HepG2 (cell line): ENCODE measurements around the gene LYSMD2. TPM values are rescaled to one million over a fixed set of nuclear protein-coding genes. Genes with fewer than 3 reads are reported as not detected.

Experiments
- ATAC-seq: fragments of 200-7000 bp; cut with Tn5 transposase; 3 replicates; pipeline ENCODE4 v1.9.1; 2020; ENCODE audit warnings: mild to moderate bottlenecking, moderate library complexity
- BruUV-seq: library from RNA; stranded (reverse); fragments of 400-500 nt; replicated peaks from 2 replicates; lab custom pipeline; 2021; lab: Mats Ljungman, UMichigan
- CTCF ChIA-PET: fragments of 300-600 bp; formaldehyde crosslinking; extraction: SDS; loops from one replicate; lab custom pipeline; 2021; ENCODE audit warnings: low total read pairs, inconsistent platforms, low intra/inter-chr PET ratio; lab: Yijun Ruan, JAX
- POLR2A ChIA-PET: fragments of 350-600 bp; sonication (Branson Sonifier 250); formaldehyde crosslinking; loops from one replicate; lab custom pipeline; 2020; ENCODE audit warnings: antibody characterized with exemption, inconsistent platforms; lab: Yijun Ruan, JAX
- DNase-seq: peaks from one replicate; pipeline ENCODE4 v3.0.0-alpha.2; 2015; ENCODE audit warnings: low spot score
- FAIRE-seq: peaks from 3 replicates; lab custom pipeline; 2011; peaks lifted over from hg19 to GRCh38; lab: Jason Lieb, UNC
- H2AFZ ChIP-seq: one replicate; pipeline ENCODE4 v1.6.1; 2011; ENCODE audit warnings: low read length, inconsistent platforms
- H3K27ac ChIP-seq: fragments of 300-600 bp; 3 replicates; pipeline ENCODE4 v1.8.0; 2011; ENCODE audit warnings: mixed run types, mild to moderate bottlenecking, mixed read lengths, low read length, inconsistent platforms; ENCODE audit not compliant: insufficient read depth; ENCODE audit errors: extremely low read length
- H3K27me3 ChIP-seq, 2 experiments: fragments of 200-600 bp in 1 of 2; 2 replicates in 1 of 2; 3 replicates in 1 of 2; pipeline versions ENCODE4 v1.6.0 to v1.8.0; 2011; ENCODE audit warnings: low read length in 2 of 2, mild to moderate bottlenecking in 2 of 2, moderate library complexity in 2 of 2, inconsistent platforms in 1 of 2; ENCODE audit not compliant: insufficient read depth in 2 of 2, control insufficient read depth in 1 of 2
- H3K36me3 ChIP-seq, 2 experiments: fragments of 200-600 bp in 1 of 2; replicated peaks in 1 of 2; 2 replicates in 1 of 2; 3 replicates in 1 of 2; pipeline versions ENCODE4 v1.5.1 to v1.8.0; 2011; ENCODE audit warnings: low read length in 2 of 2, inconsistent platforms in 1 of 2; ENCODE audit not compliant: insufficient read depth in 2 of 2, control insufficient read depth in 1 of 2
- H3K4me1 ChIP-seq: 2 replicates; pipeline ENCODE4 v1.5.1; 2012; ENCODE audit warnings: low read length, inconsistent platforms; ENCODE audit not compliant: insufficient read depth
- H3K4me2 ChIP-seq: 2 replicates; pipeline ENCODE4 v1.6.0; 2011; ENCODE audit warnings: low read depth, low read length, inconsistent platforms
- H3K4me3 ChIP-seq, 3 experiments: fragments of 200-600 bp in 1 of 3; sonication (generic), shearing (Covaris generic) in 1 of 3; replicated peaks in 1 of 3; 2 replicates each; pipeline ENCODE4 v1.5.1; 2011 to 2016; ENCODE audit warnings: low read length in 3 of 3, inconsistent platforms in 2 of 3, low read depth in 2 of 3, mild to moderate bottlenecking in 2 of 3, control low read depth in 1 of 3, mixed read lengths in 1 of 3; ENCODE audit not compliant: insufficient read depth in 1 of 3
- H3K79me2 ChIP-seq: one replicate; pipeline ENCODE4 v1.6.1; 2011; ENCODE audit warnings: low read length, inconsistent platforms; ENCODE audit not compliant: insufficient read depth
- H3K9ac ChIP-seq: 2 replicates; pipeline ENCODE4 v1.6.0; 2011; ENCODE audit warnings: mild to moderate bottlenecking, low read depth, low read length, inconsistent platforms; ENCODE audit not compliant: insufficient read depth
- H3K9me3 ChIP-seq: 2 replicates; pipeline ENCODE4 v1.5.1; 2012; ENCODE audit warnings: mild to moderate bottlenecking, low read length
- H4K20me1 ChIP-seq: 2 replicates; pipeline ENCODE4 v1.6.0; 2011; ENCODE audit warnings: inconsistent platforms, mild to moderate bottlenecking, low read length, moderate library complexity; ENCODE audit not compliant: insufficient read depth
- AGO1 ChIP-seq: fragments of 200-400 bp; formaldehyde crosslinking; IDR thresholded peaks from 2 replicates; pipeline ENCODE4 v1.6.1; 2017; ENCODE audit warnings: mild to moderate bottlenecking, low read depth, low read length, moderate library complexity; ENCODE audit not compliant: poor library complexity, severe bottlenecking
- AHR ChIP-seq: IDR thresholded peaks from 2 replicates; pipeline ENCODE4 v1.6.1; 2018; ENCODE audit warnings: missing genetic modification reagents, missing compliant biosample characterization
- GZF1 ChIP-seq: sonication (generic); formaldehyde crosslinking; IDR thresholded peaks from 2 replicates; pipeline ENCODE4 v1.5.1; 2020; ENCODE audit warnings: mild to moderate bottlenecking, missing genetic modification reagents
- MTA3 ChIP-seq: sonication (generic); formaldehyde crosslinking; IDR thresholded peaks from 2 replicates; pipeline ENCODE4 v1.4.0; 2020; ENCODE audit warnings: missing genetic modification reagents
- PCBP1 ChIP-seq: fragments of 200-400 bp; formaldehyde crosslinking; IDR thresholded peaks from 2 replicates; pipeline ENCODE4 v1.6.1; 2017; ENCODE audit warnings: mild to moderate bottlenecking, low read depth, low read length, borderline replicate concordance
- XRCC5 ChIP-seq: fragments of 200-400 bp; formaldehyde crosslinking; optimal IDR thresholded peaks from 2 replicates; pipeline ENCODE3; 2017; ENCODE audit warnings: mild to moderate bottlenecking, low read length
- ZNF703 ChIP-seq: sonication (generic); formaldehyde crosslinking; IDR thresholded peaks from 2 replicates; pipeline ENCODE4 v1.5.1; 2020; ENCODE audit warnings: missing genetic modification reagents, mild to moderate bottlenecking, moderate library complexity, borderline replicate concordance
- ZNF883 ChIP-seq: sonication (generic); formaldehyde crosslinking; IDR thresholded peaks from 2 replicates; pipeline ENCODE4 v1.5.1; 2020; ENCODE audit warnings: mild to moderate bottlenecking, missing genetic modification reagents; ENCODE audit errors: not compliant biosample characterization
- WGBS: methylation state at CpG from one replicate; pipeline ENCODE4 v1.1.6; 2017; ENCODE audit warnings: low lambda C conversion rate; 5-methylcytosine and 5-hydroxymethylcytosine counted together
- in situ Hi-C: cut with HindIII; loops from 2 replicates; pipeline ENCODE4 v1.10.0; 2017; ENCODE audit warnings: low pct_unique_long_range_greater_than_20kb; ENCODE audit not compliant: extremely low pct_ligation_motif_present
- intact Hi-C: fragments of 100-400 bp; cut with micrococcal nuclease; formaldehyde crosslinking; loops from one replicate; pipeline ENCODE4 v1.10.0; 2022; ENCODE audit not compliant: unreplicated experiment
- polyA plus RNA-seq, 8 experiments: library from polyadenylated mRNA; depleted of rRNA in 3 of 8; stranded (reverse) in 7 of 8; unstranded in 1 of 8; fragments of >200 nt; fragmentation: Illumina TruSeq in 4 of 8; extraction: Trizol in 4 of 8; gene quantifications; 2 replicates each; pipeline versions ENCODE4 v1.2.1 to v1.2.3, GENCODE V29; 2011 to 2016; ENCODE audit warnings: low read depth in 4 of 8, missing spikeins in 1 of 8, mixed read lengths in 1 of 8; ENCODE audit not compliant: insufficient read depth in 1 of 8
- total RNA-seq, 5 experiments: library from RNA; depleted of rRNA; stranded (reverse); fragments of >200 nt; fragmentation: Illumina TruSeq; extraction: Trizol; gene quantifications; 2 replicates each; pipeline ENCODE4 v1.2.3, GENCODE V29; 2016; ENCODE audit warnings: low read depth in 1 of 5

The LYSMD2 gene
- total and polyA plus RNA-seq, 2 of the 13 experiments (the other 11 are each of a cell fraction or from before 2014, with no cell fraction given): 0.05 to 0.27 TPM

GRCh38 chr15:51770902-51771301, 33.4 kb upstream of the LYSMD2 start:
- H3K27ac ChIP-seq: no peak overlapping the region
- FAIRE-seq (no peak), ATAC-seq (no peak), DNase-seq (no peak)
- intact Hi-C loops: loop anchor here (10.0 kb wide), 1 partner anchor 236 kb away; no protein-coding TSS in a partner anchor
- H4K20me1 ChIP-seq: no peaks in the 10 kb centered on the region; the same call in 1 of the 2 replicates
- in situ Hi-C loops: loop anchor here (5.0 kb wide), 1 partner anchor 119 kb away; no protein-coding TSS in a partner anchor
- ChIA-PET CTCF (no interaction called here), POLR2A (no interaction called here)
- no peaks in the 10 kb centered on the region for H3K4me1 ChIP-seq
- H3K9me3 ChIP-seq: no peaks in the 10 kb centered on the region
- TF ChIP-seq AGO1: no peak
- no peak for TF ChIP-seq AHR (CRISPR knock-in tag)
- no peak for TF ChIP-seq PCBP1
- TF ChIP-seq MTA3: no peak
- TF ChIP-seq XRCC5: no peak
- no peak overlapping the region for H3K4me3 ChIP-seq
- no TSS peak for BruUV-seq
- H2AFZ ChIP-seq: no peak overlapping the region
- no peaks in the 10 kb centered on the region for H3K36me3 ChIP-seq
- no peaks in the 10 kb centered on the region for H3K79me2 ChIP-seq
- H3K27me3 ChIP-seq: peaks cover 0 to 16% of the 10 kb centered on the region in 2 experiments; a peak in 3 of 5 replicates
- 35% methylated on average over 3 of the region's 3 CpGs for WGBS
- no peak overlapping the region for H3K4me2 ChIP-seq
- H3K9ac ChIP-seq: no peak overlapping the region

- Histone ChIP-seq H3K27me3 (peaks cover 0 to 16% of the 10 kb centered on the region in 2 experiments; a peak in 3 of 5 replicates), H3K9me3 (no peaks in the 10 kb centered on the region), H4K20me1 (no peaks in the 10 kb centered on the region), H2AFZ (no peak overlapping the region), H3K4me1 (no peaks in the 10 kb centered on the region), H3K4me3 (no peak overlapping the region), H3K27ac (no peak overlapping the region), H3K79me2 (no peaks in the 10 kb centered on the region), H3K4me2 (no peak overlapping the region), H3K9ac (no peak overlapping the region), H3K36me3 (no peaks in the 10 kb centered on the region)
- FAIRE-seq (no peak), ATAC-seq (no peak), DNase-seq (no peak)
- no peak for TF ChIP-seq GZF1 (CRISPR knock-in tag)
- TF ChIP-seq ZNF883 (CRISPR knock-in tag): no peak
- no peak for TF ChIP-seq ZNF703
- no TSS peak for BruUV-seq
- in situ Hi-C loops (no loop called here), intact Hi-C loops (no loop called here)
- ChIA-PET POLR2A (no interaction called here), CTCF (no interaction called here)
- WGBS: 20% methylated on average over 9 of the region's 9 CpGs
Measured at GRCh38 chr15:51768018-51768417, 30.6 kb upstream of the LYSMD2 start.
